ENCODE data around the gene POLE3. TPM values are rescaled to one million over a fixed set of nuclear protein-coding genes. Genes with fewer than 3 reads are reported as not detected.
"Not testable (repeated sequence)": the region's sequence is repeated elsewhere in the genome, so short reads cannot be mapped to it uniquely, and the experiment has no call there.

POLE3 gene
- total RNA-seq, 1 experiment from 2014 or later, result 78.2 TPM

- no peak for DNase-seq (ENCODE audit: low read depth, low spot score)
- in situ Hi-C loops (cut with HindIII; ENCODE audit: low pct_unique_long_range_greater_than_20kb, low sequenced_read_pairs), result no loop called here
Measured at GRCh38 chr9:113409883-113410206, 630 bp downstream of the POLE3 start.

DNA sequence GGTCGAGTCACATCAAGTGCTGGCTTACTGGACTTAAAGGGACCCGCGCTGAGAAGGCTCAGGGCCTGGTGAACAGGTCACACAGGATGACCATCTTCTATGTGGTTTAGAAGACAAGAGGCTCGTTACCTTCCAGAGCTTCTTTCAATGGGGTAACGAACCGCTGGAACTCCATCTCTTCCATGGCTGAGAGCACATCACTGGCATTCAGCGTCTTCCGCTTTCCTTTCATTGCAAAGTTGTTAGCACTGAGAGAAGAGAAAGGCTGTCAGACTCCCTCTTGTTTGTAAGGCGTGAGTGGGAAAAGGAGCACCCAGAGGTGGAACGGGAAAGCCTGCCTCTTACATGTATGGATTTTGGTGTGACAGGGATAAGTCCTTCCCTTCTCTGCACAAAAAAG, 994 bp downstream of the POLE3 start:
- in situ Hi-C loops (cut with HindIII; ENCODE audit: low pct_unique_long_range_greater_than_20kb, low sequenced_read_pairs), result no loop called here
- DNase-seq (ENCODE audit: low read depth, low spot score), result no peak

DNA sequence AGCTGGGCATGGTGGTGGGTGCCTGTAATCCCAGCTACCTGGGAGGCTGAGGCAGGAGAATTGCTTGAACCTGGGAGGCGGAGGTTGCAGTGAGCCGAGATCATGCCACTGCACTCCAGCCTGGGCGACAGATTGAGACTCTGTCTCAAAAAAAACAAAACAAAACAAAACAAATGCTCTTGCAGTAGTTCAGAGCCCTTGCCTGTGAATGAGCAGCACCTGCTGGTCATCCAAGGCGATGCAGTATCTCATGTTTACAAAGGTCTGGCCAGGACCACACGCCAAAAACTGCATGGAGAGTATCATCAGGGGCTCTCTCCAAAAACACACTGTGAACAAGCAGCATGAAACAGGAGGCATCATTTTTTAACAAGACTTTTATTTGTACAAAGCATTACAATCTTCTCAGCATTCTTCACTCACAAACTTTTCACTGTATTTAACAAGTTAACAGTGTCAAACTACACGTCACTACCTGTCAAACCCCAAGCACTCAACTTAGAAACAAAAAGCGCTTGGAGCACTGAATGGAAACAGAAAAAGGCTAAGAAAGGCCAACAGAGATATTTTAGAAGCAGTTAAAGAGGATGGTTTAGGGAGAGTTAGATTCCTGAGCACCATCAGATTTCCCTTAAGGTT, 3.5 kb downstream of the POLE3 start:
- peak; percentile 77 for DNase-seq (ENCODE audit: low read depth, low spot score)
- in situ Hi-C loops (cut with HindIII; ENCODE audit: low pct_unique_long_range_greater_than_20kb, low sequenced_read_pairs), result not testable (repeated sequence)

- in situ Hi-C loops (cut with HindIII; ENCODE audit: low pct_unique_long_range_greater_than_20kb, low sequenced_read_pairs), result not testable (repeated sequence)
Measured at GRCh38 chr9:113406353-113406752, 4.1 kb downstream of the POLE3 start.

GRCh38 chr9:113403646-113404045, 6.8 kb downstream of the POLE3 start:
- DNase-seq (ENCODE audit: low read depth, low spot score), result no peak
- in situ Hi-C loops (cut with HindIII; ENCODE audit: low pct_unique_long_range_greater_than_20kb, low sequenced_read_pairs), result no loop called here

More at GRCh38 chr9:113406353-113406752, 4.1 kb downstream of the POLE3 start:
- DNase-seq (ENCODE audit: low read depth, low spot score), result not testable (repeated sequence)

DNA sequence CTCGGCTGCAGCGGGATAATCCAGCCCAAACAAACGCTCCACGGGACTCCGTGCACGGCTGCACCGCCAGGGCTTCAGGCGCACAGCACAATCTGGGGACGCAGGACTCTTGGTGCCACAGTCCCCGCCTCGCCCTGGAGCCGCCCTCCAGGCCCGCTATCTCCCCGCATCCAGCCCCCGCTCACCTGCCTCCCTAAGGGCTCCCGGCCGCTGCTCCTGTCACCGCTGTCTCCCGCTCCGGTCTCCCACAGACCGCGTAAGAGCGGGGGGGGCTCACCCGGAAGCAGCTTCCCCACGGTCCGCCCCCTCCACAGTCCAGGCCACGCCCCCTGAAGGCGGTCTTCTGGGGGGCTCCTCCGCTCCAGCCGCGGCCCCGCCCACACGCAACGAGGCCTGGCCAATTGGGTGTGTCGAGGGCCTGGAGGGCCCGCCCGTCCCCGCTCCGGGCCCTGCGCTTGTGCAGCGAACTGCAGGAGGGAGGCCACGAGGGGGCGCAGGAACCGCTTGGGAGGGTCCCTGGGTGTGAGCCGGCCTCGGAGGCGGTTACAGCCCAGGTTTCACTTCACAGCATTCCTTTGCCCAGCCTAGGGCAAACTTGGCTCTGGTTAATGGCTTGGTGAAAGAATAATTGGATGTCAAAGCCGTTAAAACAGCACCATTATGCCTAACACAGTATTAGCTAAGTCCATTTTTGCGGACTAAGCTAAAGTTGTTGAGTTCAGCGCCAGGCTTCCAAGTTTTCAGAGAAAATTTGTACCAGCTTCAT, 9.3 kb downstream of the POLE3 start, which contains the start of gene ALAD:
TSS of gene ALAD (minus strand) at position 258 of the 766 bp plus-strand sequence. CDS start 7,725 bp downstream, outside the sequence.
- in situ Hi-C loops (cut with HindIII; ENCODE audit: low pct_unique_long_range_greater_than_20kb, low sequenced_read_pairs), result no loop called here
- DNase-seq (ENCODE audit: low read depth, low spot score), result peak; percentile 98

DNA sequence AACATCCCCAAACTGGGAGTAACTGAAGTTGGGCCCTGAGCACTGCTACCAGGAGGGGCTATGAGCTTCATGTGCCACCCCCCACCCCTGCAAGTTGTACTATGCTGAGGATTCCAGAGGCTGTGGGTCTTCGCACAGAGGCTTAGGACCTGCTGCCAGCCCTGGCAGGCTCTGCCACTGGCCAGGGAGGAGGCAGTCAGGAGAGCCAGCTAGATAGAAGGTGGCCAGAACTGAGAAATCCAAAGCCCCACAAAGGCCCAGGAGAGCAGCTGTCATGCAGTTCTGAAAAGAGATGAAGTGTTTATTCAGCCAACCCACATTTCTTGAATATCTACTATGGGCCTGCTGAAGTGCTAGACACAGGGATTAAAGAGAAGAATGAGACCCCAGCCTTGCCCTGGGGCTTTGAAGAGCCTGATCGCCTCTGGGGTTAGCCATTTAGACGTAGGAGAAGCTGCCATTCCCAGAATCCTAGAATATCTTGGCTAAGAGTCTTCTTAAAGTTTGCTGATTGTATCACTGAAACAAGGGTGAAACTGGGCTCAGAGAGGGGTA, 10.8 kb downstream of the POLE3 start:
- no peak for DNase-seq (ENCODE audit: low read depth, low spot score)
- in situ Hi-C loops (cut with HindIII; ENCODE audit: low pct_unique_long_range_greater_than_20kb, low sequenced_read_pairs), result no loop called here

DNA sequence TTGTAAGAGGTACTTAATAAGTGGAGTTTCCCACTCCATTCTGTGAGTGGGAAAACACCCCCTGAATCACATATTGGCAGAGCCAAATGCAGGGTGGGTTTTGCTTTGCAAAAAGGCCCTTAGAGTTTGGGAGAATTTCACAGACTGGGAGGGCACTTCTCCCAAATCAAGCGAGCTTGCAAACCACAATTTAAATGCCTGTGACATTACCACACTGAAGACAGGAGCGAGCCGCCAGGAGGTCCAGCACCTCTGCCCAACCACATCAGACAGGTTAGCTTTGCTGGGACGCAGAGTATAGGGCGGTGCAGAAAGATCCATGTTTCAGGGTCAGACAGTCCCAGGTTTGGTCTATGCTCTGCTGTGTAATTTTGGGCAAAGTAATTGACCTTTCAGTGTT, 11.7 kb downstream of the POLE3 start:
- DNase-seq (ENCODE audit: low read depth, low spot score), result no peak
- in situ Hi-C loops (cut with HindIII; ENCODE audit: low pct_unique_long_range_greater_than_20kb, low sequenced_read_pairs), result no loop called here

- in situ Hi-C loops (cut with HindIII; ENCODE audit: low pct_unique_long_range_greater_than_20kb, low sequenced_read_pairs), result no loop called here
- no peak for DNase-seq (ENCODE audit: low read depth, low spot score)
Measured at GRCh38 chr9:113397203-113397631, 13.3 kb downstream of the POLE3 start.

GRCh38 chr9:113395000-113395861, 15.2 kb downstream of the POLE3 start:
- in situ Hi-C loops (cut with HindIII; ENCODE audit: low pct_unique_long_range_greater_than_20kb, low sequenced_read_pairs), result no loop called here
- DNase-seq (ENCODE audit: low read depth, low spot score), result no peak

- DNase-seq (ENCODE audit: low read depth, low spot score), result no peak
- in situ Hi-C loops (cut with HindIII; ENCODE audit: low pct_unique_long_range_greater_than_20kb, low sequenced_read_pairs), result no loop called here
Measured at GRCh38 chr9:113393281-113393680, 17.2 kb downstream of the POLE3 start.

DNA sequence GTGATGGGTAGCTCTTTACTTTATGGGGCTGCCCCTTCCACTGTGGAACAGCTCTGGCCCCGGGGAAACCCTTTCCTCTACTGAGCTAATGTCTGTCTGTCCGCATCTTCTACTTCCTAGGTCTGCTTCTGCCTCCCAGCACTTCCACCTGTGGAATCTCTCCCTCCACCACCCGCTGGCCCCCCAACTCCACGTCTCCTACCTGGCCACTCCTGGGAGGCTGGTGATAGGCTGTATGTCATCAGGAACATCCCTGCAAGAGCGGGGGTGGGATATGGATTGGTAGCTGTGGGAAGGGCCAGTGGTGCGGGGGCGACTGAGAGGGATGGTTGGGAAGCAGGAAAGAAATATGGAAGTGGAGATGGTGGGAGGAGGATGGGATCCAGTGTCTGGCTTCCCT, 18.6 kb downstream of the POLE3 start:
- DNase-seq (ENCODE audit: low read depth, low spot score), result no peak
- in situ Hi-C loops (cut with HindIII; ENCODE audit: low pct_unique_long_range_greater_than_20kb, low sequenced_read_pairs), result no loop called here

- in situ Hi-C loops (cut with HindIII; ENCODE audit: low pct_unique_long_range_greater_than_20kb, low sequenced_read_pairs), result no loop called here
- no peak for DNase-seq (ENCODE audit: low read depth, low spot score)
Measured at GRCh38 chr9:113390192-113390960, 20.1 kb downstream of the POLE3 start.

DNA sequence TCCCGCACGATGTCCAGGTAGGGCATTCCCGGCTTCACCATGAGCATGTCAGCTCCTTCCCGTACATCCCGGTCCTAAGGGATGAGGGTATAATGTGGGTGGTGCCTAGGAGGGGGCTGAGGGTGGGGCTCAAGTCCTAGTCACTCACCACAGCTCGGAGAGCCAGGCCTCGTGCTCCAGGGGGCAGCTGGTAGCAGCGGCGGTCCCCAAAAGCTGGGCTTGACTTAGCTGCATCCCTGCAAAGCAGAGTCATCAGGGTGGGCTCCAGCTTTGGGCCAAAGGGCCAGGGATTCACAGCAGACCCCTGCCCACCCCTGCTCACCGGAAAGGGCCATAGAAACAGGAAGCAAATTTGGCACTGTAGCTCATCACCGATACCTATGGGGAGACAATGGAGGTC, 21.0 kb downstream of the POLE3 start:
- in situ Hi-C loops (cut with HindIII; ENCODE audit: low pct_unique_long_range_greater_than_20kb, low sequenced_read_pairs), result no loop called here
- DNase-seq (ENCODE audit: low read depth, low spot score), result no peak

- in situ Hi-C loops (cut with HindIII; ENCODE audit: low pct_unique_long_range_greater_than_20kb, low sequenced_read_pairs), result no loop called here
- no peak for DNase-seq (ENCODE audit: low read depth, low spot score)
Measured at GRCh38 chr9:113388833-113389232, 21.6 kb downstream of the POLE3 start.

DNA sequence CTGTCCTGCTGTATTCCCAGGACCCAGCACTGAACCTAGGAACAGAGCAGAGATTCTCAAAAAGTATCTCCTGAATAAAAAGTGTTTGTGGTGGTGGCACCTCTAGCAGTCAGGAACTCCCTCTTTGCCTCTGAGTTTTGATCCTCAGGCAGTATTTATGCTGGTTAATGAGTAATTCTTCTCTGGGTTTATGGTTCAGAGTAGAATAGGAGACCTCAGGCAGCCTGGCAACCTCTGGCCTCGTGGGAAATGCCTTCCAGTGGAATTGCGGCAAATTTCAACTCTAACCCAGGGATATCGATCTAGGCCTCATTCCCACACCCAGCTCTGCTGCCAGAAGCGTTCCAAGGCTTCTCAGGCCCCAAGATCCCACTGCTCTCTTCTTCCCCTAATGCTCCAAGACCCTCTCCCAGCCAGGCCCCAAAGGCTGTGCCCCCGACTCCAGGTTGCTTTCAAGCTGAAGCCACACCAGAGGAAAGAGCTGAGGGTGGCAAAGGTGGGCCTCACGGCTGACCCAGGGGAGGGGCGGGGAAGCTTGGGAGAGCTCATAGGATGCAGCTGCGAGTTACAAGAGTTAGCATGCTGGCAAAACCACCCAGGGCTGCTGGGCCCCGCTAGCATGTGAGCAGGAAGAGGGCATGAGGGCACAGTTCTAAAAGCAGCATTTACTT, 22.8 kb downstream of the POLE3 start:
- DNase-seq (ENCODE audit: low read depth, low spot score), result no peak
- in situ Hi-C loops (cut with HindIII; ENCODE audit: low pct_unique_long_range_greater_than_20kb, low sequenced_read_pairs), result no loop called here

All from SK-MEL-5 (cell line).